ENCODE data around the gene ATL3.
A peak's percentile ranks its signal among the peaks of the same experiment; 100 is the strongest.
"Not testable (repeated sequence)": the region's sequence is repeated elsewhere in the genome, so short reads cannot be mapped to it uniquely, and the experiment has no call there.

Gene ATL3

DNA sequence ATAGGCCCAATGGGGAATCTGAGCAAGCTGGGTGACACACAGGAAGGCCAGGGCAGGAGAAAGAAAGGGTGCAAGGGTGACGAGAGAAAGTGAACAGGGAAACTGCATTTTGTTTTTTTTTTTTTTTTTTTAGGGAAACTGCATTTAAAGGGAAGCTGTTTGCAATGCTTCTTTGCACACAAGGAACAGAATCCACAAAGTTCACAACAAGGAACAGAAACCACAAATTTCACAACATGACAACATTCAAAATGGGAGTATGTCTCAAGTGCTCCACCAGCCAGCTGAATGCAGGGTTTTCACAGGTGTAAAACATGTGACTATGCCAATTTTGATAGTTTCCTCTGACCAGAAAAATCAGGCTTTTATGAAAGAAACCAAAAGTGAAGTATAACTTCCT lies 50.1 kb downstream of the ATL3 start:
- no peak for DNase-seq (ENCODE audit: low read depth in 1 of 2, low spot score in 1 of 2)

GRCh38 chr11:63619967-63620366 lies 51.2 kb downstream of the ATL3 start:
- no peak for DNase-seq (ENCODE audit: low read depth in 1 of 2, low spot score in 1 of 2)

DNA sequence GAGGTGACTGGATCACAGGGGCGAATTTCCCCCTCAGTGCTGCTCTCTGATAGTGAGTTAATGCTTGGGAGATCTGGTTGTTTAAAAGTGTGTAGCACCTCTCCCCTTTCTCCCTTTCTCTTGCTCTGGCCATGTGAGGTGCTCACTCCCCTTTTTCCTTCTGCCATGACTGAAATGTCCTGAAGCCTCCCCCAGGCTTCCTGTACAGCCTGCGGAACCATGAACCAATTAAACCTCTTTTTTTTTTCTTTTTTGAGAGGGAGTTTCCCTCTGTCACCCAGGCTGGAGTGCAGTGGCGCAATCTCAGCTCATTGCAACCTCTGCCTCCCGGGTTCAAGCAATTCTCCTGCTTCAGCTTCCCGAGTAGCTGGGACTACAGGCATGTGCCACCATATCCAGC lies 53.5 kb downstream of the ATL3 start:
- not testable (repeated sequence) for DNase-seq (ENCODE audit: low read depth in 1 of 2, low spot score in 1 of 2)

DNA sequence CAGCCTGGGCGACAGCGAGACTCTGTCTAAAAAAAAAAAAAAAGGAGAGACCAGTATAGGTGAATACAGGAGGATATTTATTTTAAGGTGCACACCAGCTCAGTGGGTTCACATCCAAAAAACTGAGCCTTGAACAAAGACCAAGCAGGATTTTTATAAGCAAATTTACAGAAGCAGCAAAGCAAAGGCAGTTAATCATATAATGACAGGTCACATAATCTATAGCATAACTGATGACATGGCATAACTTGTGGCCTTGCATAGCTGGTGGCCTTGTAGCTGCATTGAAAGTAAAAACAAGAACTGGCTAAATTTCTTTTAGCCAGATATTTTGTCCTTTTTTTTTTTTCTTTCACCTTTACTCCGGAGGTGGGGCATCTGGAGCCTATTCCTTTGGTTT lies 54.2 kb downstream of the ATL3 start:
- DNase-seq (ENCODE audit: low read depth in 1 of 2, low spot score in 1 of 2) = no peak

DNA sequence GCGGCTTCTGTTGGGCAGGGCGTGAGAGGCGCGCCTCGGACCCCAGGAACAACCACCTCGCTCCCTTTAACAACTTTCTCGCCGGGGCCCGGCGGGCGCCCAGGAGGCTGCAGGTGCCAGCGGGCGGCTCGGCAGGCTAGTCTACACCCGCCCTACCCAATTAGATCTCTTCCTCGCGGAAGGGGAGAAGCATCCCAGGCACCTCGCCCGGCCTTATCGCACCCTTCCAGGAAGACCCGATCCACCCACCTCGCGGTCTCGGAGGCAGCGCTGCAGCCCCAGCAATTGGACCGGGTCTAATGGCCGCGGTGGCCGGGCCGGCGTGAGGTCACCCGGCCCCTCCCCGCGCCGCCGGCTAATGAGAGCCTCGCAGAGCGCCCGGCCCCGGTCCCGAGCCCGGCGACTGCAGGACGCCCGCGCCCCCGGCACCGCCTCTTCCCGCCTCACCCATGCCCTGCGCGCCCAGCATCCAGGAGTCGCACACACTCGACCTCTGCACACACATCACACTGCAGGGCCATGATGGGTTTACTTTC lies 57.0 kb downstream of the ATL3 start, which contains the start of gene PLAAT3:
PLAAT3 (minus strand) TSS at position 298 of the 536 bp plus-strand sequence. CDS start 419 bp downstream, outside the sequence.
- DNase-seq (ENCODE audit: low read depth in 1 of 2, low spot score in 1 of 2) = peak in 1 of 2 donors; percentile 10

DNA sequence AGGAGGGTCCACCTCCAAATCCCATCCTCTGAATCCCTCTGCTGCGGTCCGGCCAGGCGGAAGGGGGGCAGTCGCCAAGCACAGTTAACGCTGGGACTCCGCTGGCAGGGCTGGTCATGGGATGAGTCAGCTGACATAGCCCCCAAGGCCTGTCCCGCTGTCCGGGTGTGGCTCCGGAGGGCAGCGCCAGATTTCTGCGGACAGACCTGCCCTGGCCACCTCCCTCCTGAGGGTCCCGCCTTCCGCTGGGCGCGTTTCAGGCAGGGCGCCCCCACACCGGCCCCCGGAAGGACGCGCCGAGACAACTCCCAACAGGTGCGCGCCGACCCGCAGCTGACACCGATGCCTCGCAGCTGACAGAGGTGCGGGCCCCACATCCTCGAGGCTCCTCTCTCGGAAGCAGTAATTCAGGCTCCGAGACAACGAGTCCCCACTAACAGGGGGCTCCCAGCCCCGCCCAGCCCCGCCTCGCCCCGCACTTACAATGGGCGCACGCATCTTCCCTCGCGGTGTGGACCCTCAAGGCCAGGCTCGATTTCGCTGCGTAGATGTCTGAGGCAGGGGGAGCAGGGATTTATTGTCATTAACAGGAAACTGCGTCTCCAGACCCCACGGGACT lies 57.5 kb downstream of the ATL3 start:
- peak in 1 of 2 donors; percentile 6 for DNase-seq (ENCODE audit: low read depth in 1 of 2, low spot score in 1 of 2)

DNA sequence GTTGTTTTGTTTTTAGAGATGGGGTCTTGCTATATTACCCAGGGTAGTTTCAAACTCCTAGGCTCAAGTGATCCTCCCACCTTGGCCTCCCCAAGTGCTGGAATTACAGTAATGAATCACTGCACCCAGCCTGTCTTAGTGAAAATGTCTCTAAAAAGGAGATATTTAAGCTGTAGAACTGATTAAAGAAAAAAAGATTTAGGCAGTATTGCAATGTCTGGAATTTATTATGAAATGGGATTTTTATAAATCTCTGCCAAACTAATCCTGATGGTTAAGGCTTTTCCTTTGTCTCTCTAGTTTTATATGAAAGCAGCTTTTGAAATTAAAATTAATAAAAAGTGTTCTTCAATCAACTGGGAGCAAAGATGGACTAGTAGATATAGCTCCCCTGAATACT lies 59.0 kb downstream of the ATL3 start:
- no peak for DNase-seq (ENCODE audit: low read depth in 1 of 2, low spot score in 1 of 2)

DNA sequence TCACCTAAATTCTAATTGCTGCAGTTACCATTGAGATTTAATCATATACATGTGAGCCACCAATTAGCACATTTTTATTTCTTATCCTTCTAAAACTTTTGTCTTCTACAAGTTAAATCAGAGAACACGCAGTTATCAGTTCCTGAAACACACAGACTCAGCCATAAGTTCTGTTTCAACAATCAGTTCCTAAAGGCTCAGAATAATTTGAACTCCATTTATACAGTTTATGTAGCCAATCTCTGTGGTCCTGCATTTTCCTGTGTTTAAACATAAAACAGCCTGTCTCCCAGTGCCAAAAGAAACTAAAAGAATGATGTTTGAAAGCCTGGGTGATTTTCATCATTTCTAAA lies 59.8 kb downstream of the ATL3 start:
- DNase-seq (ENCODE audit: low read depth in 1 of 2, low spot score in 1 of 2) = no peak

GRCh38 chr11:63610604-63611394 lies 60.4 kb downstream of the ATL3 start:
- no peak for DNase-seq (ENCODE audit: low read depth in 1 of 2, low spot score in 1 of 2)

- DNase-seq (ENCODE audit: low read depth in 1 of 2, low spot score in 1 of 2) = no peak
These were observed 61.1 kb downstream of the ATL3 start for GRCh38 chr11:63609971-63610580.

- no peak for DNase-seq (ENCODE audit: low read depth in 1 of 2, low spot score in 1 of 2)
These were observed 61.6 kb downstream of the ATL3 start for GRCh38 chr11:63609536-63609935.

DNA sequence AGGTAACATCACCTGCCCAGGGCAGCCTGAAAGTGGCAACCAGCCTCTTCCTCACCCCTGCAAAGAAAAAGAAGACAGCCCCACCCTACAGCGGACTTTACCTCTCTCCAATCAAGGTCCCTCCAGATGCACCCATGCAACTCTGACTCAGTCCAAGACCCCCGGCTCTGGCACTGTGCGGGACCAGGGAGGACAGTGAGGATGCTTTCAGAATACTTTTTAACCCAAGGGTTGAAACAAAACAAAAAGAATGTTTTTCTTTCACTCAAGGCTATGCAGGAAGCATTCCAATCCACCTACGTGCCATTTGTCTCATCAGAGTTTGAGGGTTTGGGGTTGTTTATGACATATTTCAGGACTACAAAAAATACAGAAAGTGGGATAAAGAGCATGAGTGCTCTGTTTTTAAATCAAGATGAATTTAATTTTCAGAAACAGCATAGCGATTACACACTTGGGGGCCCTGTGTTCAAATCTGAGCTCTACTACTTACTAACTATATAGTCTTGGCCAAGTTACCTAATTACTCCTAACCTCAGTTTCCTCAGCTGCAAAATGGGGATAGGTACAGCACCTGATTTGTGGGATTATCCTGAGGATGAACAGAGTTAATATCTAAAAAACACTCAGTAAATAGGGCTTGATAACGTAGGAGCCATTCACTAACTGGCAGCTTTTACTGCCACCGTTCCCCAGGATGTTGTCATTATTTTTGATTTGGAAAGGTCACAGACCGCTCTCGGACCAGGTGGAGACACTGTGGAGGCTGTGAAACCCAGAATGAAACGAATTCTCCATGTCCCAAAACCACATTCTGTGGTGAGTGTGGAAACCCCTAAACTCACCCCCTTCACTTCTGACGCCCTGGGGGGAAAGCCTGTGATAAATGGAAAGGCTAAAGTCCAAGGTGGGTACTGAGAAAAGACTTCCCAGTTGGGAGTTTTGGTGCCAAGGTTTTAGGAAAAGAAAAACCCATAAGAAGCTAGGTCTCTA lies 62.5 kb downstream of the ATL3 start:
- DNase-seq (ENCODE audit: low read depth in 1 of 2, low spot score in 1 of 2) = no peak

DNA sequence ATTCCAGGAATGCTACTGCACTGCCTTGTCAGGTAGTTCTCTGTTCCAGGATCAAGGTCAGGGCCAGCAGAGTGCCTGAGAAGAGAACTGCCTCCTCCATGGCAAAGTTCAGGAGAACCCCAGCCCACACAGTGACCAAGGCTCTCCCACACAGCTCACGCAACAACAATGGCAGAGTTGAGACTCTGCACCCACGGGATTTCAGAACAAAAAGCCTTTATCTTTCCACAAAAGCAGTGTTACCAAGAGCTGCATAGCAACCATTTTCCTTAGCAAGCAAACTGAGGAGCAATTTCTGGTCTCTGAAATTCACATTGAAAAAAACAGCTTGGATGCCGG lies 68.0 kb downstream of the ATL3 start:
- no peak for DNase-seq (ENCODE audit: low read depth in 1 of 2, low spot score in 1 of 2)

GRCh38 chr11:63602290-63603179 lies 68.6 kb downstream of the ATL3 start:
- DNase-seq (ENCODE audit: low read depth in 1 of 2, low spot score in 1 of 2) = not testable (repeated sequence)

GRCh38 chr11:63599211-63600122 lies 71.7 kb downstream of the ATL3 start:
- DNase-seq (ENCODE audit: low read depth in 1 of 2, low spot score in 1 of 2) = no peak

DNA sequence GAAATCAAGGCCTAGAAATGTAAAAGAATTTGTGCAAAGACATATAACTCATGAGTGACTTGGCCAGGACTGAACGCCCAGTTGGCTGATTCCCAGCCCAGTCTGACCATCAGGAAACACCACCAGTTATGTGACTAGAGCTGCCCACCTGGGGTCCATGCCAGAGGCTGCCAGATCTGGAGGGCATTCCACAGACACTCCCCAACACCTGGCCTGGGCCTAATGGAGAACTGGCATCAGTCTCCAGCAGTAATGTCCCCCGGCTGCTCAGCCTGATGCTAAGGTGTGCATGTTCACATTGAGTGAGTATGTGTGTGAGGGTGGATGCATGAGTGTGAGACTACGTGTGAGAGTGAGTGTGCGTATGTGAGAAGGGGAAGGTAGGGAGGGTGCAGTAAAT lies 72.6 kb downstream of the ATL3 start:
- no peak for DNase-seq (ENCODE audit: low read depth in 1 of 2, low spot score in 1 of 2)

DNA sequence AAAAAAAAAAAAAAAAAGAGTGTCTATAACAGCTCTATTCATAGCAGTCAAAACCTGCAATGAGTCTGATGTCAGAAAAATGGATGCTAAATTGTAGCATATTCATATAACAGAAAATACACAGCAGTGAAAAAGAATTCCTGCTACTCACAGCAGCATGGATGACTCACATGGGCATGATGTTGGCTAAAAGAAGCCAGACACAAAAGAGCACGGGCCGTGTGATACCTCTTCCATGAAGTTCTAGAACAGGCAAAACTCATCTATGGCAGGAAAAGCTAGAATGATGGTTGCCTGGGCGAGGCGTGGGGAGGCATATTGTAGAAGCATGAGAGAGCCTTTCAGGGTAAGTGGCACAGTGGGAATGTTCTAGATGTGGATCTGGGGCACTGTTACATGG lies 75.9 kb downstream of the ATL3 start:
- DNase-seq (ENCODE audit: low read depth in 1 of 2, low spot score in 1 of 2) = no peak

- no peak for DNase-seq (ENCODE audit: low read depth in 1 of 2, low spot score in 1 of 2)
These were observed 78.2 kb downstream of the ATL3 start for GRCh38 chr11:63592975-63593395.
